IMR-90 (cell line): ENCODE data around the gene UST.

ENCODE experiments used
- BHLHE40 ChIP-seq: fragments of 150-350 bp; IDR thresholded peaks from 2 replicates; pipeline ENCODE4 v1.6.1; 2016; ENCODE audit warnings: mild to moderate bottlenecking, low read depth, low read length
- CEBPB ChIP-seq: IDR thresholded peaks from 2 replicates; pipeline ENCODE4 v1.6.1; 2012; ENCODE audit warnings: low read depth, low read length, improper control_type of control experiment
- CHD1 ChIP-seq: IDR thresholded peaks from 2 replicates; pipeline ENCODE4 v1.6.1; 2012; ENCODE audit warnings: low read depth, low read length, improper control_type of control experiment
- CTCF ChIP-seq: conservative IDR thresholded peaks from 2 replicates; pipeline ENCODE4 v1.5.1; 2012; ENCODE audit warnings: mild to moderate bottlenecking, low read depth, low read length, improper control_type of control experiment
- ELK1 ChIP-seq: fragments of 150-350 bp; IDR thresholded peaks from 2 replicates; pipeline ENCODE4 v1.6.1; 2016; ENCODE audit warnings: low read depth, mild to moderate bottlenecking, low read length, moderate library complexity, borderline replicate concordance
- MXI1 ChIP-seq: IDR thresholded peaks from 2 replicates; pipeline ENCODE4 v1.6.1; 2012; ENCODE audit warnings: low read depth, mild to moderate bottlenecking, low read length, moderate library complexity, borderline replicate concordance
- POLR2A ChIP-seq: IDR thresholded peaks from 2 replicates; pipeline ENCODE4 v1.6.1; 2012; ENCODE audit warnings: mild to moderate bottlenecking, low read depth, low read length
- RAD21 ChIP-seq: IDR thresholded peaks from 2 replicates; pipeline ENCODE4 v1.6.1; 2012; ENCODE audit warnings: low read length, improper control_type of control experiment
- SMC3 ChIP-seq: fragments of 150-350 bp; IDR thresholded peaks from 2 replicates; pipeline ENCODE4 v1.6.1; 2016; ENCODE audit warnings: low read depth, mild to moderate bottlenecking, antibody characterized with exemption, low read length, moderate library complexity
- USF2 ChIP-seq: fragments of 150-350 bp; IDR thresholded peaks from 2 replicates; pipeline ENCODE4 v1.6.1; 2017; ENCODE audit warnings: mild to moderate bottlenecking, antibody characterized with exemption, low read length, low read depth

GRCh38 chr6:148768646-148769270, 21.9 kb downstream of the UST start:
- TF ChIP-seq CTCF: no peak
- no peak for TF ChIP-seq POLR2A
- TF ChIP-seq RAD21: no peak
- no peak for TF ChIP-seq SMC3
- TF ChIP-seq CEBPB: no peak
- no peak for TF ChIP-seq BHLHE40
- no peak for TF ChIP-seq USF2
- TF ChIP-seq ELK1: no peak
- TF ChIP-seq CHD1: no peak
- TF ChIP-seq MXI1: no peak
